GM18909 (cell line): ENCODE results near the gene EFEMP2.
"Not testable (repeated sequence)": the region's sequence is repeated elsewhere in the genome, so short reads cannot be mapped to it uniquely, and the experiment has no call there.

Experiments
- ATAC-seq: cut with Tn5 transposase; IDR thresholded peaks from one replicate; pipeline ENCODE4 v1.9.1; 2021; ENCODE audit warnings: mild to moderate bottlenecking; ENCODE audit not compliant: unreplicated experiment, poor library complexity

The EFEMP2 gene

DNA sequence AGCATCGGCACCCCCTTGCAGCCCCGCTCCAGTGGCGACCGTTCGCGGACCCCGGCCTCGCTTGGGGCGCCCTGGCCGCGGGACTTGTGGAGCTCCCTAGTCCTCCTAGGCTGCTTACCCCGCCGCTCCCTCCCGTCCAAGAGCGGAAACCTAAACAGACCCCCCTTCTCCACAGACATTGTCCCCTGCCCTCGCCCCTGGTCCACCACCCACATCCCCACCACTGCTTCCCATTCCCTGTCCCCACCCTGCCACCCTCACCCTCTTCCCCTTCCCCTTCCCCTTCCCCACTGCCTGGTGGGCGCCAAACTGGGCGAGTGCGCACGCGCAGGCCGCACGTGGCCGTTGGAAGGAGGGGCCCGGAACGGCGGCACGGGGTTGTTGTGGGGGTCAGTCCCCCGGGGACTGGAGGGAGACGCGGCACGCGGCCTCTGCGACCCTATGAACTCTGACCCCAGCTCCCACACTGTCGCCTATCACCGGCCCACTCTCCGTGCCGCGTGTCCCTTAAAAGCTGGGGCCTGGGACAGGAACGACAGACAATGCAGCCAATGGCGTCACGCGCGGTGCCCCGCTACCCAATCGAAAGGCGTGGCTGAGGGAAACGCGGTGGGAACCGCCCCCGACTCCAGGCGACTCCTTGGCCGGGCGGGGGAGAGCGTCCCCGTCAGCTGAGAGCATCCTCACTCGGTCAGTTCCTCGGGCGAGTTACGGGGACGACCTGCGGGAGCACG, 39.1 kb downstream of the EFEMP2 start, which contains the start of gene SNX32:
TSS of gene SNX32 (plus strand) at position 667 of the 734 bp plus-strand sequence. CDS start 103 bp downstream, outside the sequence.
- peak; percentile 95 for ATAC-seq

DNA sequence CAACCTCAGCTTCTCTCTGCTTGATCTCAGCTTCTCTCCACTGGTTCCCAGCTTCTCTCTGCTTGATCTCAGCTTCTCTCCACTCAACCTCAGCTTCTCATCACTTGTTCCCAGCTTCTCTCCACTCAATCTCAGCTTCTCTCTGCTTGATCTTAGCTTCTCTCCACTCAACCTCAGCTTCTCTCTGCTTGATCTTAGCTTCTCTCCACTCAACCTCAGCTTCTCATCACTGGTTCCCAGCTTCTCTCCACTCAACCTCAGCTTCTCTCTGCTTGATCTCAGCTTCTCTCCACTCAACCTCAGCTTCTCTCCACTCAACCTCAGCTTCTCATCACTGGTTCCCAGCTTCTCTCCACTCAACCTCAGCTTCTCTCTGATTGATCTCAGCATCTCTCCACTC, 40.4 kb downstream of the EFEMP2 start:
- not testable (repeated sequence) for ATAC-seq

DNA sequence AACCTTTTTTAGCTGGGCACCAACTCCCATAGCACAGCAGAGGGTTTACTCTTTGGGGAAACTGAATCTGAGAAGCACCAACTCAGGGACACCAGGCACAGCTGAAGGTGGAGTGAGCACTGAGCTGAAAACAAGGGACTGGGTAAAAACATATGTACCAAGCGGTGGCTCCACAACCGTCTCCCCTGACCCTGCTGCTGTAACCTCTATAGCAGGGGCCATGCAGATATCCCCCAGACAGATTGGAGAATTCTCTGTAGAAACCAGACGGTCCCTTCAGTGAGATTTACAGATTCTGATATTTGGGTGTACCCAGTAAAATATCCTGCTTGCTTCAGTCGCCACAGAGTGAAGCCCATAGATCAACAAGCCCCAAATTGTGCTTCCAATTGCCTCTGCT, 43.1 kb downstream of the EFEMP2 start:
- no peak for ATAC-seq

DNA sequence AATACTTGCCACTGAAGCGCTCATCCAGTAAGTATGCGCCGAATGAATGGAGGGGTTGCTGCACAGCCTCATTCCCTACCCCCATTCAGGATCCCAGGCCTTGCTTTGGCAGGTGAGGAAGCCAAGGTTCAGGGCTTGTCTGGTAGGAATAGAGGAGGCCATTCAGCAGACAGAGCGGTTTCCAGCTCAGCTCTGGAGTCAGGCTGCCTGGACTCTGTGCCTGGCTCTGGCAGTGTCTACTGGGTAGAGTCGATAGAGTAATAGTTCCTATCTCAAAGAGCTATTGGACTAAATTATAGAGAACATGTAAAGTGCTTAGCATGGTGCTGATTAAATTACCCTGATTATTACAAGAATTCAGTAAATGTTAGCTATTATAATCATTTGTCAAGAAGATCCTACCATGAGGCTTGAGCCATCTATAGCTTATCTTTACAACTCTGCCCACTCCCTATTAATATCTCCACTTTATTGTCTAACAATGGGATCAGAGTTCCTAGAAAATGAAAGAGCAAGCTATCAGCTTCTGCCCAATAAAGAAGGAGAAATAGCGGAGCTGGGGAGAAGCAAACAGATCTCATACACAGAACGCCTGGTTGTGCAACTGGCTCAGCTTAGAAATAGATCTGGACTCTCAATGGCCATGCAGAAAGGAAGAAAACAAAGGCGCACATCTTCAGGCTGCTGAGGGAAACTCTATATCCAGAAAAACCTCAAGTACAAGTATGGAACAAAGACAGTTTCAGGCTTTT, 45.4 kb downstream of the EFEMP2 start:
- no peak for ATAC-seq

DNA sequence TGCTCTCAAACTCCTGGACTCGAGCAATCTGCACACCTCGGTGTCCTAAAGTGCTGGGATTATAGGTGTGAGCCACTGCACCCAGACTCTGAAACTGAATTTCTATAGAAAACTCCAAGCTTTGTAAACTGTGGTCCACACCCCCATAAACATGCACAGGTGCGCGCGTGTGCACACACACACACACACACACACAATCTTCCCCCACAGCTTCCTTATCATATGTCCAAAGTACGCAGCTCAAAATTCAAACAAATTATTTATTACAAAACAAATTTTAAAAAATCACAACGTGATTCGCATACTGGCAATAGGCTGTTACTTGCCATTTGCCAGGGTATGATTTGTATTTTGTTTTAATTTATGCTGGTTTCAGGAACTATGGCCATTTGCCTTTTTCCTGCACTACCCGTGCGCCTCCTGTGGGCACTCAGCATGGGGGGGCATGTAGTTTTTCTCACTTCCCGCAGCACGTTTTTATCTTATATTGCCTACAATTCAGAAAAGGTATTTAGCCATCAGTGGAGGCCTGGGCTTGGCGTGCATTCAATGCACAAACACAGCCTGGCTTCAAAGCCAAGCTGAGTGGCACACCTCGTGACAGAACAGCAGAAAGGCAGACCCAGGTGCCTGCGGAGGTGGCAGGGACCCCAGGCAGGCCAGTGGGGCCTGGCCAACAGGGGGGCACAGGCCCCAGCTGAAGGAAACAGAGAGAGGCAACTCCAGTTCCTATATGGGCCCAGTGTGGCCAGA, 49.6 kb downstream of the EFEMP2 start:
- no peak for ATAC-seq

DNA sequence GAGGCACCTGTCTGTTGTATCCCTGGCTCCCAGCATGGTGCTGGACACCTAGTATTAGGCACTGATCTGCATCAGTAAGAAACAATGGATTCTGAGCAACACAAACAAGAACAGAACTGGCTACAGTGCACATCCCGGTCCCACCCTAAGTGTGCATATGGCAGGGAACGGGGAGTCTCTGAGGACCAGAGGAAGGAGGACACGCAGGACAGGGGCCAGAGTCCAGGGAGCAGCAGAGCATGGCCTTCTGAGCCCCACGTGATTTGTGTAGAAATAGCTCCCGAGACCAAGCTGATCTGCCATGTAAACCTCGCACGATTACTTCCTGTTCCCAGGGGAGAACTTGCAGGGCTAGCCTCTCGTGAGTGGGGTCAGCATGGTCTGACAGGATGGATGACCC, 51.5 kb downstream of the EFEMP2 start:
- no peak for ATAC-seq

DNA sequence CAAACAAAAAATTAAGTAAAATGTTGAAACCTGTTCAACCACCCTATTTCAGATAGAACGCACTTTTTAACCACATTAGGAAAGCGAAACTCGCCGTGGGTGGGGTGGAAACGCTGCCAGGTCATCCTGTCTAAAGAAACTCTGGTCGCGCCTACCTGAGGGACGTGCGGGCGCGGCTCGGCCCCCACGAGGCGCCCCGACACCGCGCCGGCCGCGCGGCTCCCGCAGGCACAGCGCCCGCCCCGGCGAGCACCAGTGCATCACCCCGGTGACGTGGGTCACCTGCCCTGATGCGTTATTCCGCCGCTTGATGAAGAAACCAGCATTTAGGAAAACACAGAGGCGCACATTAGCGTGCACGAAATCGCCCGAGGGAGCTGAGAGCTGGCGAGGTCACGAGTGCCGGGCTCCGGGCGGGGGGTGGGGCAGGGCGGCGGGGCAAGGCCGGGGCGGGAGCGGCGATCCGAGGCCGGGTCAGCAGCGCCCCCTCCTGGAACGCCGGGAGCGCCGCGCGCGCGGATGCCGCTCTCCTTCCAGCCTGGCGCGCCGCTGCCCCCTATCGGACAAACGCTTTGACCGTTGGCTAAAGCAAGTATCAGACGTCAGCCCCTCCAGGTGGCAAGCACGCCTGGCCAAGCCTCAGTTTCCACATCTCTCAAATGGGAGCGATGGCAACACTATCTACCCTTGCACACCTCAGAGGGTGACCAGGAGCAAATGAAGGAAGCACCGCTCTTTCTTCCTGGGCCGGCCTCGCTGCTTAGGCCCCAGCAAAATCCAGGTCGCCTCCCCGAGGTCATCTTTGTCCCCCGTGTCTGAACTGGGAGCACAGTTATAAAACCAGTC, 54.5 kb downstream of the EFEMP2 start:
- ATAC-seq, result peak; percentile 77

DNA sequence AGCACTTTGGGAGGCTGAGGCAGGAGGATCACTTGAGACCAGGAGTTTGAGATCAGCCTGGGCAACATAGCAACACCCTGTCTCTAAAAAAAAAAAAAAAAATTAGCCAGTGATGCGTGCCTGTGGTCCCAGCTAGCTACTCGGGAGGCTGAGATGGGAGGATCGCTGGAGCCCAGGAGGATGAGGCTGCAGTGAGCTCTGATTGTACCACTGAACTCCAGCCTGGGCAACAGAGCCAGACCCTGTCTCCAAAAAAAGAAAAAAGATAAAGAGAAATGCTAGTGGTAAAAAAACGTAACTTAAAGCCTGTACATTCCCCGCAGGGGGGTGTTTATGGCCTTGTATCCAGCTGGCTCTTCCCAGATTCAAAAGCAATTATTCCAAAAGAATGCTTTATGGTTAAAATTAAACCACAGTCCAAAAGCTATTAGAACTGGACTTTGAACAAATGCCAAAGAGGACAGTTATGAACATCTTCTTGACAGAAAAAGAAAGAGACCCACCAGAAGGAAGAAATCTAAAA, 55.2 kb downstream of the EFEMP2 start:
- no peak for ATAC-seq

DNA sequence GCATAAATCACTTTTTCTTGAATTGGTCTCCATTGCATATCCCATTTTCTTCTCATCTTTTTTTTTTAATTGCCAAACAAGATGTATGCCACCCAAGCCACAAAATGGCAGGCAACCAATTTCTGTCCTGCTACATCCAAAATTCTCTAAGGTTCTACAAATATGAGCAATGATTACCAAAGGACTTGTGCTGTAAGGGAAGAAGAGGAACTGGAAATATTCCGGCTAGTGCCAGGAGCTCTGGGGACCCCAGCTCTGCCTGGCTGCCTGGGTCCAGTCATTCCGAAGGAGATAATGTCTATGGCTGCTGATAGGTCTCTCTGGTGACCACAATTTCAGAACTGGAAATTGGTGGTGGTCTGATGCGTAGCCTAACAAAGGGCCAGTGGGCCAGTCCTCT, 55.9 kb downstream of the EFEMP2 start:
- ATAC-seq, result no peak
